OCI-LY3 (cell line): ENCODE results near the gene CKLF.

Experiments
- H2AFZ ChIP-seq: fragments of 200-600, 300-600 bp; shearing (Covaris generic); 2 replicates; pipeline ENCODE4 v1.6.0; 2014; ENCODE audit warnings: antibody characterized with exemption, low read depth, low read length
- H3K27ac ChIP-seq: fragments of 200-600, 300-600 bp; sonication (generic); 2 replicates; pipeline ENCODE4 v1.5.1; 2014; ENCODE audit warnings: mild to moderate bottlenecking, low read length, moderate library complexity, mixed read lengths
- H3K27me3 ChIP-seq: fragments of 200-600, 300-600 bp; sonication (generic); 2 replicates; pipeline ENCODE4 v1.6.1; 2014; ENCODE audit warnings: low read depth, low read length, mixed read lengths
- H3K36me3 ChIP-seq: fragments of 200-600, 300-600 bp; sonication (generic); replicated peaks from 2 replicates; pipeline ENCODE3; 2014; ENCODE audit warnings: low read depth, low read length, mixed read lengths
- H3K4me1 ChIP-seq: fragments of 300-600, 200-600 bp; sonication (generic); 2 replicates; pipeline ENCODE4 v1.6.1; 2014; ENCODE audit warnings: low read length, mixed read lengths
- H3K4me2 ChIP-seq: fragments of 200-600, 300-600 bp; sonication (generic); 2 replicates; pipeline ENCODE4 v1.6.1; 2014; ENCODE audit warnings: low read length, mixed read lengths
- H3K4me3 ChIP-seq: fragments of 300-600, 200-600 bp; sonication (generic); 2 replicates; pipeline ENCODE4 v1.5.1; 2014; ENCODE audit warnings: antibody characterized with exemption, mild to moderate bottlenecking, low read length, moderate library complexity
- H3K79me2 ChIP-seq: fragments of 300-600, 200-600 bp; shearing (Covaris generic); 2 replicates; pipeline ENCODE4 v1.6.1; 2014; ENCODE audit warnings: mild to moderate bottlenecking, low read length, mixed read lengths
- H3K9ac ChIP-seq: fragments of 300-600, 200-600 bp; shearing (Covaris generic); 2 replicates; pipeline ENCODE4 v1.6.0; 2014; ENCODE audit warnings: mild to moderate bottlenecking, low read length, moderate library complexity
- H3K9me3 ChIP-seq: fragments of 200-600, 300-600 bp; shearing (Covaris generic); 2 replicates; pipeline ENCODE4 v1.6.1; 2014; ENCODE audit warnings: low read length, mixed read lengths; ENCODE audit not compliant: insufficient read depth
- H4K20me1 ChIP-seq: fragments of 200-600, 300-600 bp; sonication (generic); 2 replicates; pipeline ENCODE4 v1.6.1; 2016; ENCODE audit warnings: low read length, mixed read lengths; ENCODE audit not compliant: insufficient read depth
- EZH2phosphoT487 ChIP-seq: fragments of 200-600 bp; shearing (Covaris generic); IDR thresholded peaks from 2 replicates; pipeline ENCODE4 v1.6.1; 2018; ENCODE audit warnings: antibody characterized with exemption, mixed run types, low read depth
- TF ChIP-seq, protein P1 (sequence below): fragments of 200-600, 300-600 bp; sonication (generic); IDR thresholded peaks from 2 replicates; pipeline ENCODE4 v1.5.1; 2014; ENCODE audit warnings: antibody characterized with exemption, low read length, low read depth

The CKLF gene

GRCh38 chr16:66605177-66605978, 53.0 kb downstream of the CKLF start:
- H3K4me1 ChIP-seq, result peaks cover 41% of the 10 kb centered on the region
- peaks cover 26% of the 10 kb centered on the region for H3K79me2 ChIP-seq
- H3K36me3 ChIP-seq, result peaks cover 25% of the 10 kb centered on the region
- peaks cover 12% of the 10 kb centered on the region for H3K9me3 ChIP-seq
- TF ChIP-seq EZH2phosphoT487, result no peak
- TF ChIP-seq, protein P1, sequence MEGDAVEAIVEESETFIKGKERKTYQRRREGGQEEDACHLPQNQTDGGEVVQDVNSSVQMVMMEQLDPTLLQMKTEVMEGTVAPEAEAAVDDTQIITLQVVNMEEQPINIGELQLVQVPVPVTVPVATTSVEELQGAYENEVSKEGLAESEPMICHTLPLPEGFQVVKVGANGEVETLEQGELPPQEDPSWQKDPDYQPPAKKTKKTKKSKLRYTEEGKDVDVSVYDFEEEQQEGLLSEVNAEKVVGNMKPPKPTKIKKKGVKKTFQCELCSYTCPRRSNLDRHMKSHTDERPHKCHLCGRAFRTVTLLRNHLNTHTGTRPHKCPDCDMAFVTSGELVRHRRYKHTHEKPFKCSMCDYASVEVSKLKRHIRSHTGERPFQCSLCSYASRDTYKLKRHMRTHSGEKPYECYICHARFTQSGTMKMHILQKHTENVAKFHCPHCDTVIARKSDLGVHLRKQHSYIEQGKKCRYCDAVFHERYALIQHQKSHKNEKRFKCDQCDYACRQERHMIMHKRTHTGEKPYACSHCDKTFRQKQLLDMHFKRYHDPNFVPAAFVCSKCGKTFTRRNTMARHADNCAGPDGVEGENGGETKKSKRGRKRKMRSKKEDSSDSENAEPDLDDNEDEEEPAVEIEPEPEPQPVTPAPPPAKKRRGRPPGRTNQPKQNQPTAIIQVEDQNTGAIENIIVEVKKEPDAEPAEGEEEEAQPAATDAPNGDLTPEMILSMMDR, result no peak
- peak overlapping the region; percentile 100 for H3K4me2 ChIP-seq
- H4K20me1 ChIP-seq, result peaks cover 35% of the 10 kb centered on the region
- H3K27me3 ChIP-seq, result peaks cover 4% of the 10 kb centered on the region; the same call in 1 of the 2 replicates
- H2AFZ ChIP-seq, result 0 out of 2 replicates have a peak overlapping the region, but pooled peaks have one; percentile 5
- H3K9ac ChIP-seq, result peak overlapping the region; percentile 83
- H3K27ac ChIP-seq, result peak overlapping the region; percentile 83
- peak overlapping the region; percentile 88 for H3K4me3 ChIP-seq

GRCh38 chr16:66605979-66606751, 53.8 kb downstream of the CKLF start:
- Histone ChIP-seq H3K27me3 (no peaks in the 10 kb centered on the region), H2AFZ (no peak overlapping the region), H3K9ac (peak overlapping the region; percentile 83), H3K36me3 (peaks cover 31% of the 10 kb centered on the region), H3K9me3 (peaks cover 5% of the 10 kb centered on the region), H3K4me3 (peak overlapping the region; percentile 88), H4K20me1 (peaks cover 35% of the 10 kb centered on the region), H3K27ac (peak overlapping the region; percentile 83), H3K4me2 (peak overlapping the region; percentile 100), H3K79me2 (peaks cover 26% of the 10 kb centered on the region), H3K4me1 (peaks cover 41% of the 10 kb centered on the region)
- TF ChIP-seq, protein P1, result no peak
- TF ChIP-seq EZH2phosphoT487, result no peak

DNA sequence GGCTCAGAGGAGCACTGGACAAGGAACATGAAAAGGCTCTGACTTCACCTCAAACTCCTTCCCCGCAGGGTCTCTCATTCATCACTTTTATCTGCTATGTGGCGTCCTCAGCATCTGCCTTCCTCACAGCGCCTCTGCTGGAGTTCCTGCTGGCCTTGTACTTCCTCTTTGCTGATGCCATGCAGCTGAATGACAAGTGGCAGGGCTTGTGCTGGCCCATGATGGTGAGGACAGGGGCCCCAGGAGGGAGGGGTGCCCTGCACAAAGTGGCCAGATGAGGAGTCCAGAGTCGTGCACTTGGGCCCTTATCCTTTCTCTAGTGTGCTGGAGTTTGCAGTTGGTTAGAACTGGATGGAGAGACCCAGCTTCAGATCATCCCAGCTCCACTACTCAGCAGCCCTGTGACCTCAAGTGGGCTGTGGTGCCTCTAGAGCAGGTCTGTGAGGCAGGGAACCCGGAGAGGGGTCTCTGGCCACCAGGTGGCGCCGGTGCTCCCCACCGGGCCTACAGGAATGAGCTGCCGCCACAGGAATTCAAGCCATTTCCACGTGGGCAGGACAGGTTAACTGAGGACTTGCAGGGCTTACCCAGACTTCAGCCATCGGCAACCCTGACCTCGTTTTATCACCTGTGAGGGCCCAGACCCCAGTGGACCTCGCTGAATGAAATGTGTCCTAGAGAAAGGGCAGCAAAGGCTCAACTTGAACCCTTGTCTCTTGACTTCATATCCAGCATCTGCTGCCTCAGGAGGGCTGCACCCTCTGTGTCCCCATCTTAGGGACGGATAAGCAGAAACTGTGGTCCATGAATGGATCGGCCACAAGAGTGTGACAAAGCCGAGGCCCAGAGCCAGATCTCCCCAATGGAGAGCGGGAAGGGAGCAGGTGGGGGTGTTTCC, 56.1 kb downstream of the CKLF start:
- H3K9me3 ChIP-seq, result no peaks in the 10 kb centered on the region
- no peak overlapping the region for H2AFZ ChIP-seq
- TF ChIP-seq, protein P1, result peak; percentile 94
- TF ChIP-seq EZH2phosphoT487, result no peak
- no peaks in the 10 kb centered on the region for H3K27me3 ChIP-seq
- no peak overlapping the region for H3K9ac ChIP-seq
- H3K27ac ChIP-seq, result peak overlapping the region; percentile 12
- H3K4me2 ChIP-seq, result peak overlapping the region; percentile 0; the same call in 1 of the 2 replicates
- H4K20me1 ChIP-seq, result peaks cover 35% of the 10 kb centered on the region
- peaks cover 34% of the 10 kb centered on the region for H3K4me1 ChIP-seq
- peaks cover 26% of the 10 kb centered on the region for H3K79me2 ChIP-seq
- no peak overlapping the region for H3K4me3 ChIP-seq
- peaks cover 39% of the 10 kb centered on the region for H3K36me3 ChIP-seq
